SK-N-MC (cell line): Measurements from ENCODE around the gene WNT5A.

Experiments
- EZH2 ChIP-seq: fragments of 200-600 bp; sonication (generic); IDR thresholded peaks from one replicate; pipeline ENCODE4 v1.6.1; 2017; ENCODE audit warnings: antibody characterized with exemption
- POLR2AphosphoS5 ChIP-seq: IDR thresholded peaks from 2 replicates; pipeline ENCODE4 v1.6.1; 2012; ENCODE audit warnings: mild to moderate bottlenecking, low read depth, low read length, borderline replicate concordance

DNA sequence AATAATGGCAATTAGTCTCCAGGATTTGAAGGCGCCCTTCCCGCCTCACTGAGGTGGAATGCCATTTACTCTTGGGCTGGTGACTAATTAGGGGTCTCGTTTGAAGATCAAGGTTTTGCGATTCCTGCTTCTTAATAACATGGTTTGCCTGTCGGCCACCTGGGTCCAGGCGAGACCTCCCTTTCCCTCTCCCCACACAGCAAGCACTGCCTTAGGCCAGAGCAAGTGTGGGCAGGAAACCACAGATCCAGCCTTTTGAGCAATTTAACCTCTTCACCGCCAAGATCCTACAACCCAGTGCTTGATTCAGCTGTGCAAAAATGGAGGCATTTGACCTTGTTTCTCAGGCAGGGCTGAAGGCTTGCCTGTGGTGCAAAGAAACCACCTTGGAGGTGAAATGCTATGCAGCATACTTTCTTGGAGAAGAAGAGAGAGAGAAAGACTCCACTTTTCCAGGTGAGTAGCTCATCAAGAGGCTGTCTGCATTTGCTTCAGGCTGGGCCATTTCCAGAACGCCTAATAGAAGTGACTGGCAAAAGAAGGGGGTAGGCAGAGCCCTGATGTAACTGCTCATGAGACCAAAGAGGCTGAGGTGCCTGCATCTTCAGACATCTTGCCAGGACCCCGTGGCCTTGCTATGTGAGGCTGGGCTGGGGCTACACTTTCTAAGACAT is 34.1 kb upstream of the WNT5A start:
- TF ChIP-seq POLR2AphosphoS5 = no peak
- no peak for TF ChIP-seq EZH2
